ENCODE measurements around the gene RBM4.

GRCh38 chr11:66629356-66629755 lies 9.1 kb upstream of the RBM4 start:
- TF ChIP-seq CTCF (conservative IDR thresholded peaks at IDR 0.05; ENCODE audit: low read depth, low read length) (no peak), SMC3 (IDR thresholded peaks at IDR 0.05; ENCODE audit: low read depth, low read length) (no peak), CEBPB (IDR thresholded peaks at IDR 0.05; ENCODE audit: low read depth, low read length) (no peak), USF2 (IDR thresholded peaks at IDR 0.05; ENCODE audit: low read depth, low read length) (no peak), FOS (IDR thresholded peaks at IDR 0.05; ENCODE audit: low read depth, low read length) (no peak), BHLHE40 (IDR thresholded peaks at IDR 0.05; ENCODE audit: low read depth, low read length) (no peak), RFX5 (IDR thresholded peaks at IDR 0.05; ENCODE audit: low read depth, low read length) (no peak), POLR2A (IDR thresholded peaks at IDR 0.05; ENCODE audit: low read depth, low read length) (no peak)
